HEK293 (cell line): ENCODE data around the gene GP9.

Source experiments
- CTCF ChIA-PET: fragments of 350-600 bp; formaldehyde crosslinking; extraction: SDS; loops from one replicate; lab custom pipeline; 2021; ENCODE audit warnings: antibody characterized with exemption; lab: Yijun Ruan, JAX
- POLR2A ChIA-PET: fragments of 300-600 bp; formaldehyde crosslinking; extraction: SDS; loops from one replicate; lab custom pipeline; 2020; ENCODE audit warnings: antibody characterized with exemption, inconsistent platforms; lab: Yijun Ruan, JAX
- H3K27ac ChIP-seq: fragments of 200-500 bp; sonication (Bioruptor generic); 2 replicates; pipeline ENCODE4 v1.5.1; 2014; ENCODE audit warnings: low read depth, low read length, control low read depth, inconsistent platforms; ENCODE audit errors: extremely low read depth
- H3K36me3 ChIP-seq, 2 experiments: fragments of 200-500 bp in 1 of 2; sonication (Bioruptor generic) in 1 of 2; 1 replicate in 1 of 2; 2 replicates in 1 of 2; pipeline ENCODE4 v1.5.1; 2014 to 2017; ENCODE audit warnings: inconsistent platforms in 2 of 2, low read length in 2 of 2; ENCODE audit not compliant: control insufficient read depth in 2 of 2, insufficient read depth in 1 of 2
- H3K4me1 ChIP-seq: fragments of 200-500 bp; sonication (Bioruptor generic); 2 replicates; pipeline ENCODE4 v1.5.1; 2014; ENCODE audit warnings: mild to moderate bottlenecking, low read length, inconsistent platforms; ENCODE audit not compliant: control insufficient read depth, insufficient read depth
- H3K4me3 ChIP-seq: 2 replicates; pipeline ENCODE4 v1.5.1; 2011; ENCODE audit warnings: low read depth, mild to moderate bottlenecking, control low read depth, low read length, moderate library complexity
- H3K9me3 ChIP-seq: fragments of 200-500 bp; sonication (Bioruptor generic); 2 replicates; pipeline ENCODE4 v1.5.1; 2014; ENCODE audit warnings: low read depth, low read length, inconsistent platforms; ENCODE audit not compliant: control insufficient read depth, insufficient read depth
- HIC1 ChIP-seq: fragments of 450-650 bp; formaldehyde crosslinking; IDR thresholded peaks from 2 replicates; pipeline ENCODE4 v1.5.1; 2016; ENCODE audit warnings: missing biosample characterization, missing genetic modification characterization
- IKZF3 ChIP-seq: fragments of 450-650 bp; IDR thresholded peaks from 2 replicates; pipeline ENCODE4 v1.5.0; 2018; ENCODE audit warnings: missing biosample characterization, mild to moderate bottlenecking, missing genetic modification characterization, moderate library complexity
- KLF9 ChIP-seq: fragments of 450-650 bp; formaldehyde crosslinking; IDR thresholded peaks from 2 replicates; pipeline ENCODE4 v1.5.1; 2016; ENCODE audit warnings: missing biosample characterization, missing genetic modification characterization, low read depth
- ZFHX2 ChIP-seq: fragments of 450-650 bp; formaldehyde crosslinking; conservative IDR thresholded peaks from 2 replicates; pipeline ENCODE4 v1.5.1; 2016; ENCODE audit warnings: missing biosample characterization, missing genetic modification characterization
- ZFP69B ChIP-seq: fragments of 450-650 bp; formaldehyde crosslinking; IDR thresholded peaks from 2 replicates; pipeline ENCODE4 v1.5.1; 2016; ENCODE audit warnings: missing biosample characterization, missing genetic modification characterization
- ZIC2 ChIP-seq: fragments of 450-650 bp; formaldehyde crosslinking; IDR thresholded peaks from 2 replicates; pipeline ENCODE4 v1.5.1; 2016; ENCODE audit warnings: missing biosample characterization, missing genetic modification characterization
- ZNF169 ChIP-seq: fragments of 450-650 bp; formaldehyde crosslinking; IDR thresholded peaks from 2 replicates; pipeline ENCODE4 v1.5.1; 2016; ENCODE audit warnings: missing biosample characterization, missing genetic modification characterization
- ZNF18 ChIP-seq: fragments of 450-650 bp; formaldehyde crosslinking; IDR thresholded peaks from 2 replicates; pipeline ENCODE4 v1.5.1; 2016; ENCODE audit warnings: missing biosample characterization, missing genetic modification characterization
- ZNF423 ChIP-seq: fragments of 450-650 bp; formaldehyde crosslinking; IDR thresholded peaks from 2 replicates; pipeline ENCODE4 v1.5.1; 2016; ENCODE audit warnings: missing biosample characterization, missing genetic modification characterization
- ZNF518A ChIP-seq: fragments of 450-650 bp; formaldehyde crosslinking; conservative IDR thresholded peaks from 2 replicates; pipeline ENCODE4 v1.5.1; 2016; ENCODE audit warnings: low read depth, missing biosample characterization, missing genetic modification characterization
- ZNF530 ChIP-seq: fragments of 450-650 bp; formaldehyde crosslinking; IDR thresholded peaks from 2 replicates; pipeline ENCODE4 v1.5.1; 2016; ENCODE audit warnings: low read depth, missing biosample characterization, missing genetic modification characterization
- ZNF585B ChIP-seq: fragments of 450-650 bp; formaldehyde crosslinking; IDR thresholded peaks from 2 replicates; pipeline ENCODE4 v1.5.1; 2016; ENCODE audit warnings: missing biosample characterization, missing genetic modification characterization
- ZNF670 ChIP-seq: fragments of 450-650 bp; formaldehyde crosslinking; IDR thresholded peaks from 2 replicates; pipeline ENCODE4 v1.5.1; 2016; ENCODE audit warnings: missing biosample characterization, missing genetic modification characterization, low read depth
- ZNF76 ChIP-seq: fragments of 450-650 bp; formaldehyde crosslinking; IDR thresholded peaks from 2 replicates; pipeline ENCODE4; 2016; ENCODE audit warnings: low read depth, missing biosample characterization, missing genetic modification characterization, borderline replicate concordance
- ZNF768 ChIP-seq: fragments of 450-650 bp; formaldehyde crosslinking; IDR thresholded peaks from 2 replicates; pipeline ENCODE4 v1.5.1; 2018; ENCODE audit warnings: missing biosample characterization, mild to moderate bottlenecking, missing genetic modification characterization
- TF ChIP-seq, protein P1 (sequence below): fragments of 450-650 bp; formaldehyde crosslinking; IDR thresholded peaks from 2 replicates; pipeline ENCODE4 v1.5.1; 2016; ENCODE audit warnings: missing biosample characterization, missing genetic modification characterization

GP9 gene

GRCh38 chr3:129022114-129023007 is 38.2 kb upstream of the GP9 start:
- ChIA-PET CTCF (interaction anchor here (0.6 to 0.8 kb wide), 3 partner anchors 30 to 224 kb away, joined by 3 to 5 read pairs (median 4); no protein-coding TSS in a partner anchor), POLR2A (no interaction called here)
- H3K36me3 ChIP-seq = no peaks in the 10 kb centered on the region
- no peak for TF ChIP-seq IKZF3 (tag by site-specific recombination)
- TF ChIP-seq ZNF670 (tag by site-specific recombination) = no peak
- TF ChIP-seq ZNF18 = no peak
- no peak for TF ChIP-seq ZNF585B (tag by site-specific recombination)
- no peak for TF ChIP-seq HIC1 (tag by site-specific recombination)
- no peak for TF ChIP-seq KLF9 (tag by site-specific recombination)
- TF ChIP-seq ZNF530 (tag by site-specific recombination) = no peak
- TF ChIP-seq ZFHX2 (tag by site-specific recombination) = no peak
- no peak for TF ChIP-seq ZNF768 (tag by site-specific recombination)
- TF ChIP-seq ZIC2 = no peak
- TF ChIP-seq ZFP69B = no peak
- no peak for TF ChIP-seq ZNF169
- no peak for TF ChIP-seq ZNF518A (tag by site-specific recombination)
- TF ChIP-seq ZNF76 (tag by site-specific recombination) = no peak
- TF ChIP-seq, protein P1, sequence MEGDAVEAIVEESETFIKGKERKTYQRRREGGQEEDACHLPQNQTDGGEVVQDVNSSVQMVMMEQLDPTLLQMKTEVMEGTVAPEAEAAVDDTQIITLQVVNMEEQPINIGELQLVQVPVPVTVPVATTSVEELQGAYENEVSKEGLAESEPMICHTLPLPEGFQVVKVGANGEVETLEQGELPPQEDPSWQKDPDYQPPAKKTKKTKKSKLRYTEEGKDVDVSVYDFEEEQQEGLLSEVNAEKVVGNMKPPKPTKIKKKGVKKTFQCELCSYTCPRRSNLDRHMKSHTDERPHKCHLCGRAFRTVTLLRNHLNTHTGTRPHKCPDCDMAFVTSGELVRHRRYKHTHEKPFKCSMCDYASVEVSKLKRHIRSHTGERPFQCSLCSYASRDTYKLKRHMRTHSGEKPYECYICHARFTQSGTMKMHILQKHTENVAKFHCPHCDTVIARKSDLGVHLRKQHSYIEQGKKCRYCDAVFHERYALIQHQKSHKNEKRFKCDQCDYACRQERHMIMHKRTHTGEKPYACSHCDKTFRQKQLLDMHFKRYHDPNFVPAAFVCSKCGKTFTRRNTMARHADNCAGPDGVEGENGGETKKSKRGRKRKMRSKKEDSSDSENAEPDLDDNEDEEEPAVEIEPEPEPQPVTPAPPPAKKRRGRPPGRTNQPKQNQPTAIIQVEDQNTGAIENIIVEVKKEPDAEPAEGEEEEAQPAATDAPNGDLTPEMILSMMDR = no peak
- TF ChIP-seq ZNF423 = no peak
- TF ChIP-seq, all 188 proteins: peak for 0
- Histone ChIP-seq H3K9me3 (no peaks in the 10 kb centered on the region), H3K4me3 (no peak overlapping the region), H3K4me1 (no peaks in the 10 kb centered on the region), H3K27ac (no peak overlapping the region)
